Measurements from ENCODE around the gene CACNA2D4.

DNA sequence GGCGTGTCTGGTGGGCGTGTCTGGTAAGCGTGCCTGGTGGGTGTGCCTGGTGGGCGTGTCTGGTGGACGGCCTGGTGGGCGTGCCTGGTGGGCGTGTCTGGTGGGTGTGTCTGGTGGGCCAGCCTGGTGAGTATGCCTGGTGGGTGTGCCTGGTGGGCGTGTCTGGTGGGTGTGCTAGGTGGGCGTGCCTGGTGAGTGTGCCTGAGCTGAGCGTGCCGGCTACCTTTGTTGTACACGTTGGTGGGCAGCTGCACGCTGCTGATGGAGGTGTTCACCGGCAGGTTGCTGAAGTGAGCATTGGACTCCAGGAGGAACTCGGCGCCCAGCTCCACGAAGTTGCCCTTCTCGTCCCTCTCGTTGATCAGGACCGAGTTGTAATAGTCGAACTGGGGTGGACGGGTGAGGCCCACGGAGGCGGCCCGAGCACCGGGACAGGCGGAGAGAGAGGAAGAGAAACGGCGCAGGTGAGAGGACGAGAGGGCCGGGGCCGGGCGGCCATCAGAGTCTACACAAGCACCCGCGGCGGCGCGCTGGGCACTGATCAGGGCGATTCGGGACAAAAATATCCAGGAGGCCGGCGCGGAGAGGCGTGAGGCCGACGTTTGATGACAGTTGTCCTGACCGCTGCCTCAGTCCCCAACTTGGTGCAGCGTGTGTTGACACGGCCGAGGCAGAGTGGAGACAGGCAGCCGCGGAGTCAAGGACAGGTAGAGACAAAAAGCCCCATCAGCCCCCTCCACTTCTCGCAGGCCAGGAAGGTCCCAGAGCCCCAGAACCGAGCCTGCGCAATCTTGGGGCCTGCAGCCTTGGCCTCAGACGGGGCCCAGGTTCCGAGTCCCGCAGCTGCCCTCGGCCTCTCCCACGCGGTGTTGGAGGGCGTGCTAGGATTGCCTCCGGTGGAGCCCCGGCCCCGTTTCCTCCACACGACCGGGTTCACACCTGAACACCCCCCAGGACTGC is 10.5 kb downstream of the CACNA2D4 start:
- TF ChIP-seq, protein P1, sequence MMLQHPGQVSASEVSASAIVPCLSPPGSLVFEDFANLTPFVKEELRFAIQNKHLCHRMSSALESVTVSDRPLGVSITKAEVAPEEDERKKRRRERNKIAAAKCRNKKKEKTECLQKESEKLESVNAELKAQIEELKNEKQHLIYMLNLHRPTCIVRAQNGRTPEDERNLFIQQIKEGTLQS (IDR thresholded peaks at IDR 0.05) = no peak
- TF ChIP-seq, protein P2, sequence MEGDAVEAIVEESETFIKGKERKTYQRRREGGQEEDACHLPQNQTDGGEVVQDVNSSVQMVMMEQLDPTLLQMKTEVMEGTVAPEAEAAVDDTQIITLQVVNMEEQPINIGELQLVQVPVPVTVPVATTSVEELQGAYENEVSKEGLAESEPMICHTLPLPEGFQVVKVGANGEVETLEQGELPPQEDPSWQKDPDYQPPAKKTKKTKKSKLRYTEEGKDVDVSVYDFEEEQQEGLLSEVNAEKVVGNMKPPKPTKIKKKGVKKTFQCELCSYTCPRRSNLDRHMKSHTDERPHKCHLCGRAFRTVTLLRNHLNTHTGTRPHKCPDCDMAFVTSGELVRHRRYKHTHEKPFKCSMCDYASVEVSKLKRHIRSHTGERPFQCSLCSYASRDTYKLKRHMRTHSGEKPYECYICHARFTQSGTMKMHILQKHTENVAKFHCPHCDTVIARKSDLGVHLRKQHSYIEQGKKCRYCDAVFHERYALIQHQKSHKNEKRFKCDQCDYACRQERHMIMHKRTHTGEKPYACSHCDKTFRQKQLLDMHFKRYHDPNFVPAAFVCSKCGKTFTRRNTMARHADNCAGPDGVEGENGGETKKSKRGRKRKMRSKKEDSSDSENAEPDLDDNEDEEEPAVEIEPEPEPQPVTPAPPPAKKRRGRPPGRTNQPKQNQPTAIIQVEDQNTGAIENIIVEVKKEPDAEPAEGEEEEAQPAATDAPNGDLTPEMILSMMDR (IDR thresholded peaks at IDR 0.05; ENCODE audit: low read depth, low read length, missing input control) = no peak
- TF ChIP-seq, protein P3, sequence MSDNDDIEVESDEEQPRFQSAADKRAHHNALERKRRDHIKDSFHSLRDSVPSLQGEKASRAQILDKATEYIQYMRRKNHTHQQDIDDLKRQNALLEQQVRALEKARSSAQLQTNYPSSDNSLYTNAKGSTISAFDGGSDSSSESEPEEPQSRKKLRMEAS (IDR thresholded peaks at IDR 0.05) = no peak
- TF ChIP-seq RAD21 (IDR thresholded peaks at IDR 0.05) = no peak
- no peak for TF ChIP-seq NR2F2 (IDR thresholded peaks at IDR 0.05)
- TF ChIP-seq SP1 (IDR thresholded peaks at IDR 0.05) = no peak
- no peak for TF ChIP-seq RXRA (IDR thresholded peaks at IDR 0.05)
- no peak for TF ChIP-seq GABPA (IDR thresholded peaks at IDR 0.05 in 1 of 2, conservative IDR thresholded peaks at IDR 0.05 in 1 of 2)
- TF ChIP-seq, protein P4, sequence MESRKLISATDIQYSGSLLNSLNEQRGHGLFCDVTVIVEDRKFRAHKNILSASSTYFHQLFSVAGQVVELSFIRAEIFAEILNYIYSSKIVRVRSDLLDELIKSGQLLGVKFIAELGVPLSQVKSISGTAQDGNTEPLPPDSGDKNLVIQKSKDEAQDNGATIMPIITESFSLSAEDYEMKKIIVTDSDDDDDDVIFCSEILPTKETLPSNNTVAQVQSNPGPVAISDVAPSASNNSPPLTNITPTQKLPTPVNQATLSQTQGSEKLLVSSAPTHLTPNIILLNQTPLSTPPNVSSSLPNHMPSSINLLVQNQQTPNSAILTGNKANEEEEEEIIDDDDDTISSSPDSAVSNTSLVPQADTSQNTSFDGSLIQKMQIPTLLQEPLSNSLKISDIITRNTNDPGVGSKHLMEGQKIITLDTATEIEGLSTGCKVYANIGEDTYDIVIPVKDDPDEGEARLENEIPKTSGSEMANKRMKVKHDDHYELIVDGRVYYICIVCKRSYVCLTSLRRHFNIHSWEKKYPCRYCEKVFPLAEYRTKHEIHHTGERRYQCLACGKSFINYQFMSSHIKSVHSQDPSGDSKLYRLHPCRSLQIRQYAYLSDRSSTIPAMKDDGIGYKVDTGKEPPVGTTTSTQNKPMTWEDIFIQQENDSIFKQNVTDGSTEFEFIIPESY (IDR thresholded peaks at IDR 0.05) = no peak
- no peak for TF ChIP-seq YY1 (IDR thresholded peaks at IDR 0.05)
- no peak for TF ChIP-seq TAF1 (conservative IDR thresholded peaks at IDR 0.05)
